Mesothelial cell of epicardium (in vitro differentiated cells): ENCODE results near the gene LAPTM5. TPM values are rescaled to one million over a fixed set of nuclear protein-coding genes. Genes with fewer than 3 reads are reported as not detected.
"Not testable (repeated sequence)": the region's sequence is repeated elsewhere in the genome, so short reads cannot be mapped to it uniquely, and the experiment has no call there.

ENCODE experiments used
- DNase-seq, 2 experiments: peaks; one replicate each; pipeline ENCODE4 v3.0.0; 2021; ENCODE audit warnings: low spot score in 2 of 2; ENCODE audit not compliant: unreplicated experiment in 2 of 2
- H3K27ac Mint-ChIP-seq: 2 replicates; pipeline ENCODE4 v1.8.0; 2021; ENCODE audit warnings: mixed read lengths
- H3K27me3 Mint-ChIP-seq: 2 replicates; pipeline ENCODE4 v1.8.0; 2021; ENCODE audit warnings: low read depth, mixed read lengths
- H3K36me3 Mint-ChIP-seq: 2 replicates; pipeline ENCODE4 v1.8.0; 2021; ENCODE audit warnings: mixed read lengths
- H3K4me1 Mint-ChIP-seq: 2 replicates; pipeline ENCODE4 v1.8.0; 2021; ENCODE audit warnings: mixed read lengths
- H3K4me3 Mint-ChIP-seq: 2 replicates; pipeline ENCODE4 v1.8.0; 2021; ENCODE audit warnings: mild to moderate bottlenecking, moderate library complexity, mixed read lengths
- H3K9me3 Mint-ChIP-seq: 2 replicates; pipeline ENCODE4 v1.8.0; 2021; ENCODE audit warnings: mixed read lengths
- total RNA-seq: library from RNA; stranded (reverse); gene quantifications from 3 replicates; pipeline ENCODE4 v1.2.1, GENCODE V29; 2021
- TF ChIP-seq, protein P1 (sequence below): fragments of 200-600 bp; sonication (generic); IDR thresholded peaks from one replicate; pipeline ENCODE4 v1.5.0; 2021; ENCODE audit warnings: antibody characterized with exemption; ENCODE audit not compliant: unreplicated experiment

LAPTM5 gene
- total RNA-seq, 1 donor from 2014 or later, result not detected

- Mint-ChIP-seq H3K36me3 (no peaks in the 10 kb centered on the region), H3K9me3 (no peaks in the 10 kb centered on the region), H3K27ac (no peak overlapping the region), H3K27me3 (peaks cover 10% of the 10 kb centered on the region), H3K4me1 (no peaks in the 10 kb centered on the region), H3K4me3 (no peak overlapping the region)
- TF ChIP-seq, protein P1, sequence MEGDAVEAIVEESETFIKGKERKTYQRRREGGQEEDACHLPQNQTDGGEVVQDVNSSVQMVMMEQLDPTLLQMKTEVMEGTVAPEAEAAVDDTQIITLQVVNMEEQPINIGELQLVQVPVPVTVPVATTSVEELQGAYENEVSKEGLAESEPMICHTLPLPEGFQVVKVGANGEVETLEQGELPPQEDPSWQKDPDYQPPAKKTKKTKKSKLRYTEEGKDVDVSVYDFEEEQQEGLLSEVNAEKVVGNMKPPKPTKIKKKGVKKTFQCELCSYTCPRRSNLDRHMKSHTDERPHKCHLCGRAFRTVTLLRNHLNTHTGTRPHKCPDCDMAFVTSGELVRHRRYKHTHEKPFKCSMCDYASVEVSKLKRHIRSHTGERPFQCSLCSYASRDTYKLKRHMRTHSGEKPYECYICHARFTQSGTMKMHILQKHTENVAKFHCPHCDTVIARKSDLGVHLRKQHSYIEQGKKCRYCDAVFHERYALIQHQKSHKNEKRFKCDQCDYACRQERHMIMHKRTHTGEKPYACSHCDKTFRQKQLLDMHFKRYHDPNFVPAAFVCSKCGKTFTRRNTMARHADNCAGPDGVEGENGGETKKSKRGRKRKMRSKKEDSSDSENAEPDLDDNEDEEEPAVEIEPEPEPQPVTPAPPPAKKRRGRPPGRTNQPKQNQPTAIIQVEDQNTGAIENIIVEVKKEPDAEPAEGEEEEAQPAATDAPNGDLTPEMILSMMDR, result no peak
- no peak for DNase-seq
These were observed 36.7 kb upstream of the LAPTM5 start for GRCh38 chr1:30794260-30794659.

DNA sequence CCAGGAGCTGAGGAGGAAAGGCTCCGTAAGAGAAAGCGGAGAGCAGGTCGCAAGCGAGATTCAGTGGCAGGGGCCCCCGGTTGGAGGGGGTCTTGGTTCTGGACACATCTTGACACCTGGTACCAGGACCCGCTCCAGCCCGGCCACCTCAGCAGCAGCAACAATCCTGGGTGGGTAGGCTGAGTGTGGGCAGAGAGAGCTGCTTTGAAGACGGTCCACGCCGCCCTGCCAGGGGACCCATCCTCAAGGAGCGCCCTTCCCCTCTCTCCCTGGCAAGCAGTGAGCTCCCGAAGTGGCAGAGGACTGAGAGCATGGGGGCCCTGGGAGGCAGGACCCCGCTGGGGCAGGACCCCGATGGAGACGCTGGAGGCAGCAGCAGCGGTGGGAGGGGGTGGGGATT, 35.6 kb upstream of the LAPTM5 start:
- Mint-ChIP-seq H3K4me3 (no peak overlapping the region), H3K4me1 (no peaks in the 10 kb centered on the region), H3K9me3 (no peaks in the 10 kb centered on the region), H3K36me3 (no peaks in the 10 kb centered on the region), H3K27me3 (peaks cover 10% of the 10 kb centered on the region), H3K27ac (no peak overlapping the region)
- TF ChIP-seq, protein P1, result no peak
- DNase-seq, result no peak

- Mint-ChIP-seq H3K4me3 (no peak overlapping the region), H3K4me1 (no peaks in the 10 kb centered on the region), H3K27me3 (peaks cover 11% of the 10 kb centered on the region), H3K9me3 (no peaks in the 10 kb centered on the region), H3K27ac (no peak overlapping the region), H3K36me3 (no peaks in the 10 kb centered on the region)
- TF ChIP-seq, protein P1, result no peak
- DNase-seq, result no peak
These were observed 34.3 kb upstream of the LAPTM5 start for GRCh38 chr1:30791868-30792267.

DNA sequence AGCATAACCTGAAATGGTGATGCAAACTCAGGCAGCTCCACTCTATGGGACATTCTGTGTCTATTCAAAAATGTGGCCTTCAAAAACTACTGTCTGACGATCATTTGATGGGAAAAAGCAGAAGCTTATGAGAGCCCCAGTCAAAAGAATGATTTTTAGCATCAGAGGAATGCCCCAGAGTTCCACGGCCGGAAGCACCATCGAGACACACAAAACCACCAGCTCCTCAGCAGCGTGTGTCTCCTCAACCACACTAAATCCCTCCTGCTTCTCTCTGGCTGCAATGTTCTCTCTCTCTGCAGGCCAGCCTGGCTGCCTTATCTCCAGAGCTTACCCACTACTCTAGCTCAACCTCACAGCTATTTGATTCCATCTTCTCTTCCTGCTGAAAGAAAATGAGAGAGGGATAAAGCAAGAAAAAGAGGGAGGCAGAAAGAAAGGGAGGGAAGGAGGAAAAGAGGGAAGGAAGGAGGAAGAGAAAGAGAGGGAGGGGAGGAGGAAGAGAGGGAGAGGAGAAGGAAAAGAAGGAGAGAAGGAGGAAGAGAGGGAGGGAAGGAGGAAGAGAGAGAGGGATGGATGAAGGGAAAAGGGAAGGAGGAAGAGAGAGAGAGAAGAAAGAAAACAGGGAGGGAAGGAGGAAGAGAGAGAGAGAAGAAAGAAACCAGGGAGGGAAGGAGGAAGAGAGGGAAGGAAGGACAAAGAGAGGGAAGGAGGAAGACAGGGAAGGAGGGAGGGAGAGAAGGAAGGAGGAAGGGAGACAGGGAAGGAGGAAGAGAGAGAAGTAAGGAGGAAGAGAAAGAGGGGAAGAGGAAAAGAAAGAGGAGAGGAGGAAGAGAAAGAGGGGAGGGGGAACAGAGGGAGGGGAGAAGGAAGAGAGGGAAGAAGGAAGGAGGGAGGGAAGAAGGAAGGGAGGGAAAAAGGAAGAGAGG, 33.5 kb upstream of the LAPTM5 start:
- TF ChIP-seq, protein P1, result no peak
- no peak overlapping the region for H3K27ac Mint-ChIP-seq
- H3K4me1 Mint-ChIP-seq, result no peaks in the 10 kb centered on the region

DNA sequence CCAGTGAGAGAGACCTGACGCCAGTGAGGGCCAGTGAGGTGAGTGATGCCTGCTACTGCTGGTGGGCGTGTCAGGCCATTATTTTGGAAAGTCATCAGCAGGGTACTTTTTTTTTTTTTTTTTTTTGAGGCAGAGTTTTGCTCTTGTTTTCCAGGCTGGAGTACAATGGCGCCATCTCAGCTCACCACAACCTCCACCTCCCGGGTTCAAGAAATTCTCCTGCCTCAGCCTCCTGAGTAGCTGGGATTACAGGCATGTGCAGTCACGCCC, 32.6 kb upstream of the LAPTM5 start:
- H3K27me3 Mint-ChIP-seq, result peaks cover 11% of the 10 kb centered on the region
- H3K4me1 Mint-ChIP-seq, DNase-seq, H3K27ac Mint-ChIP-seq, H3K9me3 Mint-ChIP-seq, H3K36me3 Mint-ChIP-seq, H3K4me3 Mint-ChIP-seq: not testable (repeated sequence)

More for the DNA sequence above, 33.5 kb upstream of the LAPTM5 start:
- no peaks in the 10 kb centered on the region for H3K9me3 Mint-ChIP-seq
- DNase-seq, result no peak
- peaks cover 11% of the 10 kb centered on the region for H3K27me3 Mint-ChIP-seq
- no peaks in the 10 kb centered on the region for H3K36me3 Mint-ChIP-seq
- no peak overlapping the region for H3K4me3 Mint-ChIP-seq

DNA sequence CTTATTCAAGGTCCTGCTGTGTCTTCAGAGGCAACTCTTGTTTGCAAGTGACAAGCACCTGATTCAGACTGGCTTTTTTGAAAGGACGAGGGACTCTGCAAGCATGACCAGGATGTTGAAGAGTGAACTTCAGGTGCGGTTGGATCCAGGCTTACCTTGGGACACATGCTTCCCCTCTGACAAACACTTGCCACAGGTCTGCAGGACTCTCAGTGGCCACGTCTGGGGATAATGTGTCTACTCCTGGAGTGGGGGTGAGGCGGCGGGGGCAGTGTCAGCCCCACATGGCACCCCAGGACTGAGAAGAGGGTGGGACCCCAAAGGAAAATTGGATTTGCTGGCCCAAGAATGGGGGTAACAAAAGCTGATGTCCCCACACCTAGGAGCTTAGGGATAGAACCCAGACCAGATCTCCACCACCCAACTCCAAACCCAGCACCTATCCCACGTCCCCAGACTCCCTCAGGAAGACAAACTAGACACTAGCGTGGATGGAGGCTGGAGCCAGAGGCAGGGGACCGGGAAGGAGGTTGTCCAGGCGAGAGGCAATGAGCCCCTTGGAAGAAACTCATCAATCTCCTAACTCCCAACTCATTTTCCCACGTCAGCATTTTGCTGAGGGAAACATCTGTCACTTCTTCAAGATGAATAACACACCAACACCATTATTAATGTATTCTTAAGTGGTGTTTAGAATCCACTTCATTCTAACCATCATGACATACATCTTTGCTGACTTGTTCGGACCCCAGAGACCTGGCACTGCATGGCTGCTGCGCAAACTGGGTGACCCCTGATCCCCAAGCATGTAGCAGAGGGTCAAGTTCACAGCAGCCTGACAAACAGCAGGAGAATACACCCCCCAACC, 32.0 kb upstream of the LAPTM5 start:
- H3K27ac Mint-ChIP-seq, result no peak overlapping the region
- H3K4me3 Mint-ChIP-seq, result no peak overlapping the region
- H3K9me3 Mint-ChIP-seq, result no peaks in the 10 kb centered on the region
- TF ChIP-seq, protein P1, result no peak
- no peak for DNase-seq
- no peaks in the 10 kb centered on the region for H3K4me1 Mint-ChIP-seq
- H3K36me3 Mint-ChIP-seq, result no peaks in the 10 kb centered on the region
- peaks cover 11% of the 10 kb centered on the region for H3K27me3 Mint-ChIP-seq
